OCI-LY1 (cell line): ENCODE data around the gene JPT2.

Experiments used
- H2AFZ ChIP-seq: fragments of 200-600 bp; sonication (generic), shearing (Covaris generic); 2 replicates; pipeline ENCODE4 v1.6.0; 2014; ENCODE audit warnings: antibody characterized with exemption, mild to moderate bottlenecking, low read length
- H3F3A ChIP-seq: fragments of 200-600 bp; sonication (generic), shearing (Covaris generic); 2 replicates; pipeline ENCODE4 v1.6.0; 2014; ENCODE audit warnings: mild to moderate bottlenecking, antibody characterized with exemption, low read length, moderate library complexity; ENCODE audit not compliant: insufficient read depth
- H3K27ac ChIP-seq: fragments of 200-600 bp; sonication (generic); 2 replicates; pipeline ENCODE4 v1.5.1; 2014; ENCODE audit warnings: low read length, mixed run types, mild to moderate bottlenecking, low read depth; ENCODE audit not compliant: poor library complexity, severe bottlenecking
- H3K27me3 ChIP-seq: fragments of 200-600 bp; sonication (generic); 2 replicates; pipeline ENCODE4 v1.6.0; 2014; ENCODE audit warnings: antibody characterized with exemption, mild to moderate bottlenecking, low read length, moderate library complexity; ENCODE audit not compliant: insufficient read depth
- H3K36me3 ChIP-seq: fragments of 200-600 bp; sonication (generic); 2 replicates; pipeline ENCODE4 v1.6.1; 2014; ENCODE audit warnings: mild to moderate bottlenecking, antibody characterized with exemption, low read length, moderate library complexity, mixed read lengths; ENCODE audit not compliant: insufficient read depth
- H3K4me1 ChIP-seq: fragments of 200-600 bp; sonication (generic); 2 replicates; pipeline ENCODE4 v1.5.1; 2014; ENCODE audit warnings: mild to moderate bottlenecking, low read length, moderate library complexity; ENCODE audit not compliant: insufficient read depth, severe bottlenecking
- H3K4me2 ChIP-seq: fragments of 200-600 bp; sonication (generic), shearing (Covaris generic); 2 replicates; pipeline ENCODE4 v1.6.1; 2014; ENCODE audit warnings: low read length
- H3K4me3 ChIP-seq: fragments of 200-600 bp; sonication (generic); 2 replicates; pipeline ENCODE4 v1.5.1; 2014; ENCODE audit warnings: low read length, low read depth, mild to moderate bottlenecking, mixed read lengths; ENCODE audit not compliant: poor library complexity, severe bottlenecking
- H3K79me2 ChIP-seq: fragments of 200-600 bp; shearing (Covaris generic); 2 replicates; pipeline ENCODE4 v1.6.1; 2016; ENCODE audit warnings: mixed run types, low read length, mixed read lengths; ENCODE audit not compliant: insufficient read depth
- H3K9ac ChIP-seq: fragments of 200-600 bp; sonication (generic), shearing (Covaris generic); 2 replicates; pipeline ENCODE4 v1.6.1; 2014; ENCODE audit warnings: mild to moderate bottlenecking, low read length, mixed read lengths
- H3K9me2 ChIP-seq: fragments of 200-600 bp; sonication (generic), shearing (Covaris generic); 2 replicates; pipeline ENCODE4 v1.6.1; 2014; ENCODE audit warnings: low read depth, mild to moderate bottlenecking, low read length, mixed read lengths
- H3K9me3 ChIP-seq: fragments of 200-600 bp; shearing (Covaris generic); 2 replicates; pipeline ENCODE4 v1.6.1; 2014; ENCODE audit warnings: low read length, mixed read lengths
- H4K20me1 ChIP-seq: fragments of 200-600 bp; sonication (generic), shearing (Covaris generic); 2 replicates; pipeline ENCODE4 v1.6.0; 2016; ENCODE audit warnings: mild to moderate bottlenecking, low read length; ENCODE audit not compliant: insufficient read depth
- EZH2 ChIP-seq: fragments of 200-600 bp; sonication (generic), shearing (Covaris generic); IDR thresholded peaks from 2 replicates; pipeline ENCODE4 v1.8.0; 2017; ENCODE audit warnings: borderline replicate concordance, mixed run types, mild to moderate bottlenecking, antibody characterized with exemption, low read length, moderate library complexity, mixed read lengths
- TF ChIP-seq, protein P1 (sequence below): fragments of 200-600 bp; sonication (generic), shearing (Covaris generic); IDR thresholded peaks from 2 replicates; pipeline ENCODE4 v1.5.1; 2017; ENCODE audit warnings: mild to moderate bottlenecking, antibody characterized with exemption, low read length, moderate library complexity, mixed read lengths

Gene JPT2

DNA sequence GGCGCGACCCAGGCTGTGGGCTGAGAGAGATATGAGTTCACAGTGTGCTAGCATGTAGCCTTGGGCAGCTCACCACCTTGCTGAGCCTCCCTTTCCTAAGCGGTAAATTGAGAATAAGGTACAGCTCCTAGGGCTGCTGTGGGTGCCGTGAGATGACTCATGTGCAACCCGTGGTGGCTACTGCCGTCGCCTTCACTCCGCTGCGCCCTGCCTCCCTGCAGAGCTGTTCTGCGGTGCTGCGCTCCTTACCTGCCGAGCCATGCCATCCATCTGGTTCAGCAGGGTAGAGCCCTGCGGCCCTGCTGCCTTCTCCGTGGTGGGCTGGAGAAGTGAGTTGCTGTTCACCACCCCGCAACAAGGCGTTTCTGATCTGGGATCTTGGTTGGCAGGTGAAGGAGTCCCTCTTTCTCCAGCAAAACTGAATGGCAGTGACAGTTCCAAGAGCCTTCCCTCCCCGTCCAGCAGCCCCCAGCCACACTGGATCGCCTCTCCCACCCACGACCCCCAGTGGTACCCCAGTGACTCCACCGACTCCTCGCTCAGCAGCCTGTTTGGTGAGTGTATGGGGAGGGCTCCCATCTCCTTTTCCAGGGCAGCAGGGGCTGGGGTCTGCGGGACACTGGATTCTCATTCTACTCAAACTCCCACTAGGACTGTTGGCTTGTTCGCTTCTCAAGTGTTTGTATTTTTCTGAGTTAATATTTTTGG lies 9.3 kb upstream of the JPT2 start:
- H3K9me2 ChIP-seq, result no peaks in the 10 kb centered on the region
- no peak overlapping the region for H3K4me2 ChIP-seq
- H3K79me2 ChIP-seq, result no peaks in the 10 kb centered on the region
- no peaks in the 10 kb centered on the region for H3F3A ChIP-seq
- H2AFZ ChIP-seq, result no peak overlapping the region
- H3K27me3 ChIP-seq, result no peaks in the 10 kb centered on the region
- no peaks in the 10 kb centered on the region for H3K9me3 ChIP-seq
- no peak overlapping the region for H3K27ac ChIP-seq
- H3K4me1 ChIP-seq, result no peaks in the 10 kb centered on the region
- H4K20me1 ChIP-seq, result no peaks in the 10 kb centered on the region
- peaks cover 98% of the 10 kb centered on the region for H3K36me3 ChIP-seq
- no peak for TF ChIP-seq EZH2
- TF ChIP-seq, protein P1, sequence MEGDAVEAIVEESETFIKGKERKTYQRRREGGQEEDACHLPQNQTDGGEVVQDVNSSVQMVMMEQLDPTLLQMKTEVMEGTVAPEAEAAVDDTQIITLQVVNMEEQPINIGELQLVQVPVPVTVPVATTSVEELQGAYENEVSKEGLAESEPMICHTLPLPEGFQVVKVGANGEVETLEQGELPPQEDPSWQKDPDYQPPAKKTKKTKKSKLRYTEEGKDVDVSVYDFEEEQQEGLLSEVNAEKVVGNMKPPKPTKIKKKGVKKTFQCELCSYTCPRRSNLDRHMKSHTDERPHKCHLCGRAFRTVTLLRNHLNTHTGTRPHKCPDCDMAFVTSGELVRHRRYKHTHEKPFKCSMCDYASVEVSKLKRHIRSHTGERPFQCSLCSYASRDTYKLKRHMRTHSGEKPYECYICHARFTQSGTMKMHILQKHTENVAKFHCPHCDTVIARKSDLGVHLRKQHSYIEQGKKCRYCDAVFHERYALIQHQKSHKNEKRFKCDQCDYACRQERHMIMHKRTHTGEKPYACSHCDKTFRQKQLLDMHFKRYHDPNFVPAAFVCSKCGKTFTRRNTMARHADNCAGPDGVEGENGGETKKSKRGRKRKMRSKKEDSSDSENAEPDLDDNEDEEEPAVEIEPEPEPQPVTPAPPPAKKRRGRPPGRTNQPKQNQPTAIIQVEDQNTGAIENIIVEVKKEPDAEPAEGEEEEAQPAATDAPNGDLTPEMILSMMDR, result no peak
- H3K9ac ChIP-seq, result no peak overlapping the region
- no peak overlapping the region for H3K4me3 ChIP-seq

DNA sequence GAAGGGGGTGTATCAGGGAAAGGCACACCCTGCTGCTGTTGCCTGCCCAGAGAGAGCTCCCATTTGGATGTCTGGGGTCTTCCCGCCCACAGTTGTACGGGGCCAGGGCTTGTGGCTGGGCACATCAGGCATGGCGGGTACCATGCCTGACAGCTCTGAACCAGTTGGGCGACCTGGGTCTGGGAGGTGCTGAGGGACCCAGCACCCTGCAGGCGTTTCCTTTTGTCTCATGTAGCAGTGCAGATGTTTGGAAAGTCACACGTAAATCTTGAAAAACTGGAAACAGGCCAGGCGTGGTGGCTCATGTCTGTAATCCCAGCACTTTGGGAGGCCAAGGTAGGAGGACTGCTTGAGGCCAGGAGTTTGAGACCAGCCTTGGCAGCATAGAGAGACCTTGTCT lies 8.4 kb upstream of the JPT2 start:
- Histone ChIP-seq H3K4me1 (no peaks in the 10 kb centered on the region), H3K9me2 (no peaks in the 10 kb centered on the region), H3K9ac (no peak overlapping the region), H3F3A (no peaks in the 10 kb centered on the region), H3K79me2 (no peaks in the 10 kb centered on the region), H3K27ac (no peak overlapping the region), H4K20me1 (no peaks in the 10 kb centered on the region), H3K9me3 (no peaks in the 10 kb centered on the region), H3K4me3 (no peak overlapping the region), H3K27me3 (no peaks in the 10 kb centered on the region), H3K36me3 (peaks cover 100% of the 10 kb centered on the region), H3K4me2 (no peak overlapping the region), H2AFZ (no peak overlapping the region)
- TF ChIP-seq, protein P1, result no peak
- TF ChIP-seq EZH2, result no peak

DNA sequence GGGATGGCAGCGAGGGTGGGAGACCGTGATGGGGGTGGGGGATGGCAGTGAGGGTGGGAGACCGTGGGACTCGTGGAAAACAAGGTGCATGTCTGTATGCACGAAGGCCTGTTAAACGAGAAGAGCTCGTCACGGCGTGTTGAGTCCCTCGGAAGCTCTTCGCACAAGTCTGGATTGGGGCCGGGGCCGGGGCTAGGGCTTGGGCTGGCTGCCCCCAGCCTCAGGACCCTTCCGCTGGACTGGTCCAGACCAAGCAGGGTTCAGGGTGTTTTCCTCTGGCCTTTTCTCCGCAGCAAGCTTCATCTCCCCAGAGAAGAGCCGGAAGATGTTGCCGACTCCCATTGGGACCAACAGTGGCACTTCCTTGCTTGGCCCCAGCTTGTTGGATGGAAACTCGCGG lies 7.7 kb upstream of the JPT2 start:
- Histone ChIP-seq H3K4me1 (no peaks in the 10 kb centered on the region), H3K27ac (no peak overlapping the region), H3K9me2 (no peaks in the 10 kb centered on the region), H3K9me3 (no peaks in the 10 kb centered on the region), H3K4me3 (no peak overlapping the region), H4K20me1 (no peaks in the 10 kb centered on the region), H3K9ac (no peak overlapping the region), H3K36me3 (peaks cover 100% of the 10 kb centered on the region), H2AFZ (no peak overlapping the region), H3K27me3 (no peaks in the 10 kb centered on the region), H3F3A (no peaks in the 10 kb centered on the region), H3K4me2 (no peak overlapping the region), H3K79me2 (no peaks in the 10 kb centered on the region)
- TF ChIP-seq EZH2, result no peak
- TF ChIP-seq, protein P1, result no peak
